Liver (tissue), 3 donors: ENCODE data around the gene TAF1B.

Experiments
- ATF3 ChIP-seq: IDR thresholded peaks from 2 replicates; pipeline ENCODE4 v1.6.1; 2016; ENCODE audit warnings: antibody characterized with exemption
- SP1 ChIP-seq: IDR thresholded peaks from 2 replicates; pipeline ENCODE4 v1.6.1; 2018; ENCODE audit warnings: antibody characterized with exemption, mild to moderate bottlenecking
- TF ChIP-seq, protein P1 (sequence below): fragments of 150-350 bp; IDR thresholded peaks from 2 replicates; pipeline ENCODE4 v1.5.1; 2017; ENCODE audit warnings: improper control_type of control experiment, low read depth, low read length; ENCODE audit not compliant: missing input control
- donor health status: healthy.
- donor health status: healthy.

DNA sequence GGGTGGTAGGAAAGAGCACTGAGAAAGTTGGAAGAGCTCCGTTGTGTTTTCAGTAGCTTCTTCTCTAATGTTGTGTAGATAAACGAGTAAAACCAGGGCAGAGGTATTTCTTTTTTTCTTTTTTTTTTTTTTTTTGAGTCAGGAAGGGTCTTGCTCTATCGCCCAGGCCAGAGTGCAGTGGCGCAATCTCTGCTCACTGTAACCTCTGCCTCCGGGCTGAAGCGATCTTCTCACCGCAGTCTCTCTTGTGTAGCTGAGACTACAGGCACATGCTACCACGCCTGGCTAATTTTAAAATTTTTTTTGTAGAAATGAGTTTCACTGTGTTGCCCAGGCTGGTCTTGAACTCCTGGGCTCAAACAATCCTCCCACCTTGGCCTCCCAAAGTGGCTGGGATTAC is 114.8 kb downstream of the TAF1B start:
- TF ChIP-seq SP1 (no peak), ATF3 (no peak)
- TF ChIP-seq, protein P1, sequence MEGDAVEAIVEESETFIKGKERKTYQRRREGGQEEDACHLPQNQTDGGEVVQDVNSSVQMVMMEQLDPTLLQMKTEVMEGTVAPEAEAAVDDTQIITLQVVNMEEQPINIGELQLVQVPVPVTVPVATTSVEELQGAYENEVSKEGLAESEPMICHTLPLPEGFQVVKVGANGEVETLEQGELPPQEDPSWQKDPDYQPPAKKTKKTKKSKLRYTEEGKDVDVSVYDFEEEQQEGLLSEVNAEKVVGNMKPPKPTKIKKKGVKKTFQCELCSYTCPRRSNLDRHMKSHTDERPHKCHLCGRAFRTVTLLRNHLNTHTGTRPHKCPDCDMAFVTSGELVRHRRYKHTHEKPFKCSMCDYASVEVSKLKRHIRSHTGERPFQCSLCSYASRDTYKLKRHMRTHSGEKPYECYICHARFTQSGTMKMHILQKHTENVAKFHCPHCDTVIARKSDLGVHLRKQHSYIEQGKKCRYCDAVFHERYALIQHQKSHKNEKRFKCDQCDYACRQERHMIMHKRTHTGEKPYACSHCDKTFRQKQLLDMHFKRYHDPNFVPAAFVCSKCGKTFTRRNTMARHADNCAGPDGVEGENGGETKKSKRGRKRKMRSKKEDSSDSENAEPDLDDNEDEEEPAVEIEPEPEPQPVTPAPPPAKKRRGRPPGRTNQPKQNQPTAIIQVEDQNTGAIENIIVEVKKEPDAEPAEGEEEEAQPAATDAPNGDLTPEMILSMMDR = no peak
